CD14-positive monocyte (primary cell): ENCODE measurements around the gene ZNF430. TPM values are rescaled to one million over a fixed set of nuclear protein-coding genes. Genes with fewer than 3 reads are reported as not detected.
A peak's percentile ranks its signal among the peaks of the same experiment; 100 is the strongest.
"Not testable (repeated sequence)": the region's sequence is repeated elsewhere in the genome, so short reads cannot be mapped to it uniquely, and the experiment has no call there.

Experiments
- DNase-seq, 3 donors: peaks; one replicate each; pipeline ENCODE4 v3.0.0-alpha.2; 2011 to 2022
- H2AFZ ChIP-seq: 2 replicates; pipeline ENCODE4 v1.6.0; 2012; ENCODE audit warnings: mild to moderate bottlenecking, low read depth, low read length, inconsistent platforms; ENCODE audit not compliant: insufficient read depth, poor library complexity, severe bottlenecking
- H3K27ac ChIP-seq, 2 donors: 1 replicate in 1 of 2; 2 replicates in 1 of 2; pipeline ENCODE4 v1.5.1; 2012 to 2013; ENCODE audit warnings: low read length in 2 of 2, control low read depth in 1 of 2, inconsistent platforms in 1 of 2, low read depth in 1 of 2, mild to moderate bottlenecking in 1 of 2
- H3K27me3 ChIP-seq, 2 donors: one replicate each; pipeline versions ENCODE4 v1.6.0 to v1.6.1; 2011 to 2013; ENCODE audit warnings: low read length in 2 of 2; ENCODE audit not compliant: control insufficient read depth in 2 of 2, insufficient read depth in 2 of 2
- H3K36me3 ChIP-seq, 2 donors: replicated peaks in 1 of 2; 1 replicate in 1 of 2; 2 replicates in 1 of 2; pipeline versions ENCODE4 v1.5.1 to v1.6.1; 2012 to 2013; ENCODE audit warnings: low read length in 2 of 2, control low read depth in 1 of 2, inconsistent platforms in 1 of 2, mild to moderate bottlenecking in 1 of 2; ENCODE audit not compliant: insufficient read depth in 2 of 2, control insufficient read depth in 1 of 2
- H3K4me1 ChIP-seq, 2 donors: 1 replicate in 1 of 2; 2 replicates in 1 of 2; pipeline versions ENCODE4 v1.5.1 to v1.6.1; 2012 to 2013; ENCODE audit warnings: low read length in 2 of 2, control low read depth in 1 of 2, inconsistent platforms in 1 of 2, mild to moderate bottlenecking in 1 of 2, moderate library complexity in 1 of 2; ENCODE audit not compliant: insufficient read depth in 2 of 2, control insufficient read depth in 1 of 2
- H3K4me2 ChIP-seq: replicated peaks from 2 replicates; pipeline ENCODE3; 2012; ENCODE audit warnings: low read length, moderate library complexity, mild to moderate bottlenecking; ENCODE audit not compliant: poor library complexity, severe bottlenecking; ENCODE audit errors: extremely low read depth
- H3K4me3 ChIP-seq, 3 experiments: fragments of 200-600 bp in 1 of 3; sonication (generic) in 1 of 3; replicated peaks in 1 of 3; 1 replicate in 2 of 3; 2 replicates in 1 of 3; pipeline ENCODE4 v1.5.1; 2011 to 2013; ENCODE audit warnings: low read length in 3 of 3, mild to moderate bottlenecking in 3 of 3, control low read depth in 2 of 3, low read depth in 2 of 3, inconsistent platforms in 1 of 3, moderate library complexity in 1 of 3
- H3K79me2 ChIP-seq: 2 replicates; pipeline ENCODE4 v1.6.0; 2012; ENCODE audit warnings: mild to moderate bottlenecking, control low read depth, inconsistent platforms, low read length, moderate library complexity; ENCODE audit not compliant: insufficient read depth
- H3K9ac ChIP-seq: 2 replicates; pipeline ENCODE4 v1.6.0; 2017; ENCODE audit warnings: low read length, mild to moderate bottlenecking; ENCODE audit not compliant: insufficient read depth, poor library complexity, severe bottlenecking
- H3K9me3 ChIP-seq, 2 donors: replicated peaks in 1 of 2; 1 replicate in 1 of 2; 2 replicates in 1 of 2; pipeline versions ENCODE4 v1.5.1 to v1.6.1; 2012 to 2013; ENCODE audit warnings: low read length in 2 of 2, control low read depth in 1 of 2; ENCODE audit not compliant: control insufficient read depth in 1 of 2, insufficient read depth in 1 of 2
- H4K20me1 ChIP-seq: 2 replicates; pipeline ENCODE4 v1.6.0; 2012; ENCODE audit warnings: mild to moderate bottlenecking, low read length, control low read depth, moderate library complexity; ENCODE audit not compliant: insufficient read depth
- H3K27ac Mint-ChIP-seq, 7 donors: one replicate each; pipeline ENCODE4 v1.8.0; 2020; ENCODE audit warnings: mild to moderate bottlenecking in 7 of 7, mixed read lengths in 7 of 7, moderate library complexity in 6 of 7, inconsistent platforms in 2 of 7
- H3K27me3 Mint-ChIP-seq, 3 donors: one replicate each; pipeline ENCODE4 v1.8.0; 2021 to 2022; ENCODE audit warnings: low read depth in 3 of 3, mild to moderate bottlenecking in 3 of 3, mixed read lengths in 3 of 3, moderate library complexity in 3 of 3, inconsistent platforms in 1 of 3
- H3K36me3 Mint-ChIP-seq, 2 donors: one replicate each; pipeline ENCODE4 v1.8.0; 2020; ENCODE audit warnings: mixed read lengths in 2 of 2, inconsistent platforms in 1 of 2, mild to moderate bottlenecking in 1 of 2
- H3K4me1 Mint-ChIP-seq: one replicate; pipeline ENCODE4 v1.8.0; 2020; ENCODE audit warnings: mild to moderate bottlenecking, mixed read lengths
- H3K4me3 Mint-ChIP-seq, 2 donors: one replicate each; pipeline ENCODE4 v1.8.0; 2020; ENCODE audit warnings: mild to moderate bottlenecking in 2 of 2, mixed read lengths in 2 of 2, moderate library complexity in 1 of 2
- H3K9me3 Mint-ChIP-seq, 7 donors: one replicate each; pipeline ENCODE4 v1.8.0; 2020 to 2022; ENCODE audit warnings: mixed read lengths in 7 of 7, mild to moderate bottlenecking in 6 of 7, moderate library complexity in 6 of 7, inconsistent platforms in 2 of 7
- CTCF ChIP-seq: fragments of 200-600 bp; IDR thresholded peaks from one replicate; pipeline ENCODE4 v1.8.0; 2022; ENCODE audit warnings: antibody characterized with exemption, mild to moderate bottlenecking
- WGBS: methylation state at CpG from one replicate; pipeline ENCODE4 v1.1.5; 2013; ENCODE audit warnings: missing lambda C conversion rate; ENCODE audit not compliant: insufficient coverage; 5-methylcytosine and 5-hydroxymethylcytosine counted together
- intact Hi-C, 2 donors: fragments of 100-400 bp; cut with micrococcal nuclease; formaldehyde crosslinking; loops; one replicate each; pipeline versions ENCODE4 v1.15.0 to v1.15.1; 2023
- polyA plus RNA-seq, 3 donors: library from polyadenylated mRNA; depleted of rRNA in 1 of 3; unstranded in 2 of 3; stranded (reverse) in 1 of 3; fragments of 300-500 nt in 2 of 3; fragments of >200 nt in 1 of 3; fragmentation: Illumina TruSeq in 2 of 3; gene quantifications; 1 replicate in 2 of 3; 2 replicates in 1 of 3; pipeline ENCODE4 v1.2.3, GENCODE V29; 2012 to 2021

ZNF430 gene
- polyA plus RNA-seq, 3 donors: 5.7 to 11.6 (median 8.8) TPM

GRCh38 chr19:20999731-21000352 lies 20.6 kb upstream of the ZNF430 start:
- Mint-ChIP-seq H3K9me3 (peaks cover 10 to 54% (median 42%) of the 10 kb centered on the region in 7 donors), H3K27me3 (peaks cover 0 to 7% (median 4%) of the 10 kb centered on the region in 3 donors), H3K36me3 (no peaks in the 10 kb centered on the region), H3K27ac (peak overlapping the region in 2 of 7 donors; percentile 27 to 68), H3K4me1 (peaks cover 10% of the 10 kb centered on the region), H3K4me3 (peak overlapping the region; percentile 73 to 90)
- H2AFZ ChIP-seq: peak overlapping the region; percentile 90
- peaks cover 10 to 11% of the 10 kb centered on the region in 2 donors for H3K4me1 ChIP-seq
- peaks cover 5 to 6% of the 10 kb centered on the region in 2 donors for H3K9me3 ChIP-seq
- peak overlapping the region; percentile 23 to 73 (median 28) for H3K4me3 ChIP-seq
- WGBS: 0% methylated on average over 23 of the region's 29 CpGs
- H3K27me3 ChIP-seq: no peaks in the 10 kb centered on the region
- no peak overlapping the region for H3K9ac ChIP-seq
- DNase-seq: peak; percentile 54 to 75 (median 57)
- no peak for TF ChIP-seq CTCF
- no peaks in the 10 kb centered on the region for H3K36me3 ChIP-seq
- no peaks in the 10 kb centered on the region for H4K20me1 ChIP-seq
- H3K79me2 ChIP-seq: no peaks in the 10 kb centered on the region
- peak overlapping the region; percentile 82 for H3K4me2 ChIP-seq
- intact Hi-C loops: no loop called here
- no peak overlapping the region for H3K27ac ChIP-seq

GRCh38 chr19:21021238-21021637 lies 781 bp downstream of the ZNF430 start:
- H2AFZ ChIP-seq: peak overlapping the region; percentile 89
- peaks cover 22% of the 10 kb centered on the region for H3K4me1 Mint-ChIP-seq
- DNase-seq, H3K27me3 Mint-ChIP-seq, H3K9me3 ChIP-seq, H3K27me3 ChIP-seq, H4K20me1 ChIP-seq: not testable (repeated sequence)
- H3K36me3 Mint-ChIP-seq: peaks cover 40 to 43% of the 10 kb centered on the region in 2 donors
- H3K4me1 ChIP-seq: peaks cover 9 to 19% of the 10 kb centered on the region in 2 donors
- H3K27ac Mint-ChIP-seq: peak overlapping the region; percentile 99 to 100 (median 100)
- peak overlapping the region; percentile 75 for H3K4me2 ChIP-seq
- H3K4me3 ChIP-seq: peak overlapping the region; percentile 70 to 89 (median 74)
- peak overlapping the region; percentile 100 for H3K4me3 Mint-ChIP-seq
- peaks cover 55% of the 10 kb centered on the region for H3K79me2 ChIP-seq
- peaks cover 29 to 40% of the 10 kb centered on the region in 2 donors for H3K36me3 ChIP-seq
- H3K27ac ChIP-seq: peak overlapping the region; percentile 96 to 98
- H3K9me3 Mint-ChIP-seq: peaks cover 0 to 21% (median 15%) of the 10 kb centered on the region in 7 donors
- intact Hi-C loops: loop anchor here in 1 of 2 donors (2.0 to 10.0 kb wide), 3 partner anchors 61 to 834 kb away; partner anchors contain the start of genes ZNF431 and ZNF714
- 13% methylated on average over 6 of the region's 11 CpGs for WGBS
- peak overlapping the region; percentile 95 for H3K9ac ChIP-seq
